GM12875 (cell line): Measurements from ENCODE around the gene ACTR1B.
"Not testable (repeated sequence)": the region's sequence is repeated elsewhere in the genome, so short reads cannot be mapped to it uniquely, and the experiment has no call there.

ENCODE experiments used
- H3K4me3 ChIP-seq: one replicate; pipeline ENCODE4 v1.5.1; 2011; ENCODE audit warnings: low read depth, low read length, control low read depth
- CTCF ChIP-seq: IDR thresholded peaks from 2 replicates; pipeline ENCODE4 v1.5.1; 2011; ENCODE audit warnings: low read depth, mild to moderate bottlenecking, control low read depth, inconsistent platforms, low read length, moderate library complexity, borderline replicate concordance; ENCODE audit not compliant: insufficient read depth

The ACTR1B gene

GRCh38 chr2:97663962-97664635 is at the start of gene ACTR1B:
Gene ACTR1B (minus strand): TSS chr2:97664044. CDS start chr2:97663890, 154 bp downstream.
- H3K4me3 ChIP-seq, result peak within 1 kb of the TSS; percentile 76
- TF ChIP-seq CTCF, result peak; percentile 45; the same call in 1 of the 2 replicates

GRCh38 chr2:97712693-97713295 is 49.0 kb upstream of the ACTR1B start:
- H3K4me3 ChIP-seq, result no peak overlapping the region
- no peak for TF ChIP-seq CTCF

GRCh38 chr2:97712175-97712574 is 48.3 kb upstream of the ACTR1B start:
- H3K4me3 ChIP-seq, result not testable (repeated sequence)

GRCh38 chr2:97711394-97711711 is 47.5 kb upstream of the ACTR1B start:
- no peak overlapping the region for H3K4me3 ChIP-seq
- no peak for TF ChIP-seq CTCF

GRCh38 chr2:97708608-97709007 is 44.8 kb upstream of the ACTR1B start:
- TF ChIP-seq CTCF, result no peak
- no peak overlapping the region for H3K4me3 ChIP-seq

GRCh38 chr2:97708048-97708380 is 44.2 kb upstream of the ACTR1B start:
- no peak for TF ChIP-seq CTCF
- no peak overlapping the region for H3K4me3 ChIP-seq

- H3K4me3 ChIP-seq, result no peak overlapping the region
- TF ChIP-seq CTCF, result no peak
Measured at GRCh38 chr2:97707362-97708047, 43.7 kb upstream of the ACTR1B start.
